ENCODE measurements around the gene MKX. TPM values are rescaled to one million over a fixed set of nuclear protein-coding genes. Genes with fewer than 3 reads are reported as not detected.
"Not testable (repeated sequence)": the region's sequence is repeated elsewhere in the genome, so short reads cannot be mapped to it uniquely, and the experiment has no call there.

Gene MKX
- total RNA-seq, 1 donor from 2014 or later = 4.0 TPM

DNA sequence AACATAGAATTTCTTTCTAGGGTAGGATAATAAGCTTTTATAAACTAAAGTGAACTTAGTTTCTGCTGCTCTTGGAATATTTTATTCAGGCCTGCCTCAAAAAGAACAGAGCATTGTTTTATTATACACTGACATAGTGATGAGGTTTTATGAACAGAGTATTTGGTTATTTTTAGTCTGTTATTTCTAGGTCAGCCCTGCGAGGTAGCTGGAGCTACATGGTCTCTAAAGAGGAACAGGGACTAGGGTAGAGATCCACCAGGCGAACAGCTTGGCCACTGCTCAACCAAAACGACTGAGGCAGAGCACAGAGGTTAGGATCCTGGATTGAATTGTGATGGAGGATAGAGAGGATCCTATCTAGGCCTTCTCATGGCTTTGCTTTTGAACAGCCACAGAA lies 53.0 kb downstream of the MKX start:
- no peak for DNase-seq

DNA sequence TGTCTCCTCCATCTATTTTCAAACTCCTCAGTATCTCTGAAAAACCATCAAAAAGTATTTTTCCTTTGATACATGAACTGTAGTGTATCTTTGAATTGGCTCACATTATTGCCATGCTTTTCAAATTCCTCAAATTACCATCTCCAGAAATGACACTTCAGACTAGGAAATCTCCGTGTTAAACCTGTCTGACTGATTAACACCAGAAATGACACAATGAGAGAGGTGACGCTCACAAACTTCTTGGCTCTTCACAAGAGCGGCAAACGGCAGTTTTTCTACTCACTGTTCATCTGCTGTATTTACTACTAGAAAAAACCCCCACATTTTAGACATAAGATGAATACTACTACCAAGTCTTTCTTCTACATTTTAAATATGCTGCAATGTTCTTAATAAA lies 56.6 kb downstream of the MKX start:
- no peak for DNase-seq

DNA sequence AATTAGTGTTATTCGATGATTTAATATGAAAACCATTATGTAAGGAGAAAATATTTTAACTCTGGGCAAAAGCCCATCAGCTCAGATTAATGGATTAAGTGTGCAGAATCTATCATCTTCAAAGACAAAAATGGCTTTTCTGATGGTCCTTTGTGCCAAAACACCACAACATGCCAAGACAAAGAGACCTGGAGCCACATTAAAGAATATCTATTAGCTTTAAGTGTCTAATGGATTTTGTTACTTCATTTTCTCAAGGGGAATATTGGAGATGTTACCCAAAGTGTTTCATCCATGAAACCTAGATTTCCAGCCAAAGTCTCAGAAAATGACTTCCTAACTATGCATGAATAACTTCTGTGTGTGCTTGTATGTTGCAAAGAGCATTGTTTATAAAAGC lies 57.3 kb downstream of the MKX start:
- DNase-seq = peak; percentile 68

DNA sequence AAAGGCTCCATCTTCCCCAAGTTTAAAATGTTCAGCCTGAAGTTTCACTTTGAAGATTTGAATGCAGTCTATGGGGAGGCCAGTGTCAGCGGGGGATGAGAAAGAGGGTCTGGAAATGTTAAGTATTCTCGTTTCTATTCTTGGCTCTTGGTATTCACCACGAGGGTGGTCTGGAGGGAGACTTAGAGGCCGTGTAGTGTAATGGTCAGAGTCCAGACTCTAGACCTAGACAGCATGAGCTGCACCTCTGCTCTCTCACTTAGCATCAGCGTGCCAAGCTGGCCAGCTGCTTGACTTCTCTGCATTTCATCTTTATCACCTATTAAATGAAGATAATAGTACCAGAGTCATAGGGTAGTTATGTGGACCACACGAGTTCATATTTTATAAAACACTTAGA lies 57.9 kb downstream of the MKX start:
- DNase-seq = no peak

DNA sequence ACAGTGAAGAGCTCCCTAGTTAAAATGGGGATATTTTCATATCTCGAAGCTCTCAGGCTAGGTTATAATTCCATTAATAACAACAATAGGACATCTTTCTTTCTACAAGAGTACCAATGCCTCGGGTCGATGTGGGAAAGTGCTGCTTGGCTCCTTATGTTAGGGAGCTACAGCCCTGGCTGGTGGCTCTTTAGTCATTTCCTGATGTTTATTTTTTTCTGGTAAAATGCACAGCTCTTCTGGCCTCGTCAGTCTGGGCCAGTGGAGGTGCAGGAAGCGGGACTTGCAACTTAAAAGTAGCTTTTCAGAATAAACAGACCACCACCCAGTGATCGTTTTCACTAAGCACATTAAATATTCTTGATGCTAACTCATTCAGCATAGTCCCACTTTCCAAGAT lies 58.3 kb downstream of the MKX start:
- DNase-seq = peak; percentile 17

DNA sequence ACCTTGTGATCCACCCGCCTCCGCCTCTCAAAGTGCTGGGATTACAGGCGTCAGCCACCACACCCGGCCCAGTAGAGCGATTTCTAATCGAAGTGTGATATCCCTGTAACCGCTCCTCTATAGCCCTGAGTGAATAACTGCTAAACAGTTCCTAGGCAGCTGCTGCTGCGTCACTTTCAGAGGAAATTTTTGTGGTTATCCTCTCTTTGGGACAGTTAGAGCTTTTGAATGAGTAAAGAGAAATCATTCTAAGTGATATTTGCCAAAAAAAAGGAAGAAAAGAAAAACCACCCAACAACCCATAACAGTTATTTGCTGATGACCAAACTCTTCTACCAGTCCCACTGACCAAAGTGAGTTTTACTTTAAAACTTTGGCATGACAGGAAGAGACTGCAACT lies 59.9 kb downstream of the MKX start:
- DNase-seq = no peak

DNA sequence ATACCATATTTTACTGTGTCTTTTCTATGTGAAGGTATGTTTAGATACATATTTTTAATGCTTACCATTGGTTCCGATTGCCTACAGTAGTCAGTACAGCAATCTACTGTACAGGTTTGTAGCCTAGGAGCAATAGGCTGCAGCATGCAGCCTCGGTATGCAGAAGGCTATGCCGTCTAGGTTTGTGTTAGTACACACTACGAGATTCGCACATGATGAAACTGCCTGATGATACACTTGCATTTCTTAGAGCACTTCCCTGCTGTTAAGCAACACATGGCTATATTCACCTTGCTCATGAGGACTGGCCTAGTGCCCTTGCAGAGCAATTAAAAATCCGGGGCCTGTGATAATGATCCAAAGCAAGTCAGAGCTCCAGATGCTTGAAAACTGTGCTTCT lies 62.4 kb downstream of the MKX start:
- no peak for DNase-seq

DNA sequence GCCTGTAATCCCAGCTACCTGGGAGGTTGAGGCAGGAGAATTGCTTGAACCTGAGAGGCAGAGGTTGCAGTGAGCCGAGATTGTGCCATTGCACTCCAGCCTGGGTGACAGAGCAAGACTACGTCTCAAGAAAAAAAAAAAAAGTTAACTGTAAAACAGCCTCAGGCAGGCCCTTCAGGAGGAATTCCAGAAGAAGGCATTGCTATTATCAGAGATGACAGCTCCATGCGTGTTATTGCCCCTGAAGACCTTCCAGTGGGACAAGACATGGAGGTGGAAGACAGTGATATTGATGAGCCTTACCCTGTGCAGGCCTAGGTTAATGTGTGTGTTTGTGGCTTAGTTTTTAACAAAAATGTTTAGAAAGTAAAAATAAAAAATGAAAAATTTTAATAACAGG lies 63.8 kb downstream of the MKX start:
- not testable (repeated sequence) for DNase-seq

DNA sequence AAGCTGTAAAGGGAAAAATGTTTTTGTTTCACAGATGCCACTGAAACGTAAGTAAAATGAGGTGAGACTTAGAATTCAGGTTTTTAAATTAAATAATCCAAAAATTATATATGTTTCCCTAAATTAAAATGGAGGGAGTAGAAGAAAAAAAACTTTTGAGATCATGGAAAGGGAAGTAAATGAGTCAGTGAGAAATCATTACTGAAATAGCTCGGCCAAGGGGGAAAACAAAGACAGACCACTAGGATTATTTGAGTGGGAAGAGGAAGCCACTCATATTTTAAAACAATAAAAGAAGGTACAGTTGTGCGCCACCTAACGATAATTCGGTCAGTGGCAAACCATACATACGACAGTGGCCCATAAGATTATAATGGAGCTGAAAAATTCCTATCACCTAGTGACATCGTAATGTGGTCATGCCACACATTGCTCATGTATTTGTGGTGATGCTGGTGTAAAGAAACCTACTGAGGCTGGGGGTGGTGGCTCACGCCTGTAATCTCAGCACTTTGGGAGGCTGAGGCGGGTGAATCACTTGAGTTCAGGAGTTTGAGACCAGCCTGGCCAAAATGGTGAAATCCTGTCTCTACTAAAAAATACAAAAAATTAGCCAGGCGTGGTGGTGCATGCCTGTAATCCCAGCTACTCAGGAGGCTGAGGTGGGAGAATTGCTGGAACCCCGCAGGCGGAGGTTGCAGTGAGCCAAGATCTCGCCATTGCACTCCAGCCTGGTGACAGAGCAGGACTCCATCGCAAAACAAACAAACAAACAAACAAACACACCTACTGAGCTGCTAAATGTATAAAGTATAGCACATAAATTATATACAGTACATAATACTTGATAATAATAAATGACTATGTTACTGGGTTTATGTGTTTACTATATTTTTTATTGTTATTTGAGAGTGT lies 64.7 kb downstream of the MKX start:
- DNase-seq = no peak

DNA sequence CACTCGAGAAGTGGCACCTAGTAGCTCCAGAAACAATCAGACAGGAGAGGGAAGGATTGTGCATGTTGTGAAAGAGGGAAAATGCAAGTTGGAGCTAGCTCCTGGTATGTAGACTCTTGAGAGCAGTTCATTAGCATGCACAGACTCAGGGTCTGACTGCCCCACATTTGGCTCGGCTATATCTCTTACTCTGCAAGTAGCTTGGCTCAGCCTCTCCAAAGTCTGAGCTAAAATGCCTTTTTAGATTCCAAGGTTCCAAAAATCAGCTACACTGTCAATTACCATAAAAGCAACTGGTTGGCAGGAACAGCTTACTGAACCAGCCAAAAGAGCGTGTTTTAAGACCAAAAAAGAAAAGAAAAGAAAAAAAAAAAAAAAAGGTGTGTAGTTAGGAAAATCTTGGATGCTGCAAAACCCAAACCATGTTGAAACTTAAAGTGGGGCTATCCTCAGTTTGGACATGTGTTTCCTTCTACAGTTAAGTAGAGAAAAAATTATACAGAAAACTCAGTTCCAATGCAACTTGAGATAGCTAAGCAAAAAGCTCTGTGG lies 65.5 kb downstream of the MKX start:
- peak; percentile 85 for DNase-seq

DNA sequence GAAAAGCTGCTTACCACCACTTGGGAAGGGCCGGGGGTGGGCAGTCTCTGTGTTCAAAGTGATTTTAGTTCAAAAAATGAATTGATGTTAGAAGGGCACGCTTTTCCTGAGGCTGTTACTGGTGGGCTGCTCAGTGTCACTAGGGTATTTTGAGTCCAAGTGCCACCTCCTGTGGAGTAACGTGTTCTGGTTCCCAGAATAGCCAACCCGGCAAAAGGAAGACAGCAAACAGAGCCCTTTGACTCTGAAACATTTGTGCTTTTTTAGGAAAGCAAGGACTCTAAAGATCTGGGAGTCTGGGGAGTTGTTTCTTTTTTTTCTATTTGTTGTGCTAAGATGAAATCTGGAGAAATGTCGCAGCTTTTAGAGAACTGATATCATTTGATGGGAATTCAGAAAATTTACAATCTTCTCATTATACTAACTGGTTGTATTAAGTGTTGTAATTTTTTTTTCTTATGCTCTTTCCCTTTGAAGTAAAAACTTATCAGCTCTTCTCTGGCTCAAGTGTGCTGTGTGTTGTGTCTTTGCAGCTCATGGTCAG lies 66.2 kb downstream of the MKX start:
- DNase-seq = no peak

DNA sequence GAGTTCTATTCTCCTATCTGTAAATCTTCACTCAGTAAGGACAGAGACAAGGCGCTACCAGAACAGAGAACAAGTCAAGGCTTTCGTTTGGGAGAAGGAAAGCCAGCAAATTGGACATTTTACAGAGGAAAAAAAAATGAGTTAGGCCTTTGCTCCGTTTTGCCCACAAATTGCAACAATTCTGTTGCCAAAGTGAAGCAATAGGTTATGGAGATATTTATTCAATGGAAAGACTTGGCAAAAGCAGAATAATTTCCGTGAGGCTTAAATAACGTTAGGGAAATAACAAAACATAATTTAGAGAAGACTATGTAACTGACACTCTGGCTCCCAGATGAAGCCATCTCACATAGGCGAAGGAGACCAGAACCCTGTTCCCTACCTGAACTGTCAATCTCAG lies 67.5 kb downstream of the MKX start:
- DNase-seq = no peak

DNA sequence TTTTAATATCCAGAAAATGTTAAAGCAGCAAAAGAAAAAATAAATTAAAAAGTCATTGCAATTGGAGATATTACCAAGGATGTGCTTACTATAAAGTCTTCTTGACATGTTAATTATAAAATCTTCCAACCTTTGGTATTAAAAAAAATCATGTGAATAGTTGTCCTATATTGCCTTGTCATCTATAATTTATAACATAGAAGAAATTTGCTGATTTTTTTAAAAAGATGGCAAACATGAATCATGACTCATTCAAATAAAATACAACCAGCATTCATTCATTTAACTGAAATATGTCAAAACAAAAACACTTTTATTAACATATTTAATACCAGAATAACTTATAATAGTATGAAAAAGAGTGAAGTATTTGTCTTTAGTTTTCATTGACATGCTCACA lies 72.6 kb downstream of the MKX start:
- no peak for DNase-seq

DNA sequence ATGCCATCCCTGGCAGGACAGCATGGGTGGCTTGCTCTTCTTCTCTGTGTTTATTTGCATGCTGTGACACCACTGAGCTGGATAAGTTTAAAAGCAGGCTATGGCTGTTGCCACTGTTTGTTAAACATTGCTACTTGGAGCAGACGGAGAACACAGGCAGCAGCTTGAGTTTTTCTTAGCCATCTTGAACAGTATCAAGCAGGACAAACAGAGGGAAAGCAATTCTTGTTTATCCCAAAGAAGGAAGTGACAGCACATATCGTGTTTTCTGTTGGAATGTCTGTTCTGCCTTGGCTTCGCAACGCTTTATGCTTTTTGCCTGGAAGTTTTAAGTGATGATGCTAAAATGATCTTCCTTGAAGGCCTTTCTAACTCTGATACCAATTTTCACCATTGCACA lies 73.8 kb downstream of the MKX start:
- DNase-seq = no peak

DNA sequence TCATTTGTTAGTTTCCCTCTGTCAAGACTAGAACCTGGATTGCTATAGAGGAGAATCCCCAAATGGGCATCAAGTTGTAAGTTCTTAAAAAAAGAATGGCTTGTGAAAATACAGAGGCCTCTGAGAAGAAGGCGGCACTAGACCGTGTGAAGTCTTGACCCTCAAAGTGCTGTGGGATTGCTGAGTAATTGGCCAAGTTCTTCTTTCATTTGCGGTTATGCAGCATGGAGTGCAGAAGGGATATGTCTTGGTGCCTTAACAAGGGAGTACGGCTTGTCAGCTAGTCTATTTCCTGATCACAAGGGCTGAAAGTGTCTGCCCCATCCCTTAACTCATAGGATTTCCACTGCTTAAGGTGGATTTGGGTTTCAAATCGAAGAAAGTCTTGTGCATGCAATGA lies 81.2 kb downstream of the MKX start:
- DNase-seq = no peak

DNA sequence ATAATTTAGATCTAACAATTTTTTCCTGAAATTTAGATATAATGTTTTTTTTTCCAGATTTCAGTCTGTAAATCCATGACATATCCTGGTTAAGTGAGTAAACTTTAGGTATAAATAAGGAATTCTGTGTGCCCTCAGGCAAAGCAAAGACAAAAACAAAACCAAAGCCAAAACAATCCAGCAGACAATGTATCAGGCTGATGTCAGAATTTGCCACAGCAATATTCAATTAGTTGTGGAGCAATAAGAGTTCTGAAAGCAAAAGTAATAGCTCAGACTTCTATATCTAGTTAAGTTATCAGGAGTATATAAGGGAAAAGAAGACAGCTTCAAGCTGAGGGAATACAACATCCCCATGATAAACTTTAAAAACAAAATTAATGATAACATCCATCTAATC lies 82.0 kb downstream of the MKX start:
- DNase-seq = no peak

DNA sequence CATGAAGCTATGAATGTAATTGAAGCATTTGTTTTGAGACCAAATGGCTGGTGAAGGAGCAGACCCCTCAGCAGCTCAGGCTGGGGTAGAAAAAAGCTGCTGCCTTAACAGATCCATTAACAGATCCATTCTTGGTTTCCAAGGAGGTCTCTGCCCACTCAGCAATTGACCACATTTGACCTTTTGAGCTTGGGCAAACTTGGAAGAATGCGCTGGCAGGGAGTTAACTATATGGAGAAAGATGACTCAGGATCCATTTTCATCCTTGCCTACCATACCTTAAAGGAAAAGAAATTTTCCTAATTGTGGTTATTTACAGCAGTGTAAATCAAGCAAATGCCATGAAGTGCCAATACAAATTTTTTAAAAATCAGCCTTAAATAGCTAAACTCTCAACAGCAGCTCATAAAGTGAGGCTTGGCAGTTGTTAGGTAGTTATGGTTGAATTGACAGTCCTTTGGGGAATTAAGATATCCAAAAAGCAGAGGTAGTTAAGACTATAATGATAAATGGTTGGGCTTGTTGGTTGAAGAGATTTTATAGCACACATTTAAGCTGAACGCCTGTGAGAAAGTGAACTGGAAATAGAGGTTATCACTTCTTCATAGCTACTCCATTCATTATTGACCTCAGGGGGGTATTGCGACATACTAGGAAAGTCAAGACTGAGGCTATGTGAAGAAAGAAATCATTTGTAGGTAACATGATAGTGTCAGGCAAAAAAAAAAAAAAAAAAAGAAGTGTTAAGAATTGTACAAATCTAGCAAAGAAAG lies 83.9 kb downstream of the MKX start:
- no peak for DNase-seq

DNA sequence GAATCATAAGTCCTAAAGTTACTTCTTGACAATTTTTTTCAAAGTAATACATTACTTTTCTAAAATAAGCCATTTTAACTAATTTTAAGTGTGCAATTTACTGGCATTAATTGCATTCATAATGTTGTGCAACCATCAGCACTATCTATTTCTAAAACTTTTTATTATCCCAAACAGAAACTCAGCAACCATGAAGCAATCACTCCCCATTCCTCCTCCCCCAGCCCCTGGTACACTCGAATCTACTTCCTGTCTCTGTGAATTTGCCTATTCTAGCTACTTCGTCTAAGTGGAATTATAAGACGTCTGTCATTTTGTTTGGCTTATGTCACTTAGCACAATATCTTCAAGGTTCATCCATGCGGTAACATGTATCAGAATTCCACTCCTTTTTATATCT lies 84.9 kb downstream of the MKX start:
- no peak for DNase-seq

DNA sequence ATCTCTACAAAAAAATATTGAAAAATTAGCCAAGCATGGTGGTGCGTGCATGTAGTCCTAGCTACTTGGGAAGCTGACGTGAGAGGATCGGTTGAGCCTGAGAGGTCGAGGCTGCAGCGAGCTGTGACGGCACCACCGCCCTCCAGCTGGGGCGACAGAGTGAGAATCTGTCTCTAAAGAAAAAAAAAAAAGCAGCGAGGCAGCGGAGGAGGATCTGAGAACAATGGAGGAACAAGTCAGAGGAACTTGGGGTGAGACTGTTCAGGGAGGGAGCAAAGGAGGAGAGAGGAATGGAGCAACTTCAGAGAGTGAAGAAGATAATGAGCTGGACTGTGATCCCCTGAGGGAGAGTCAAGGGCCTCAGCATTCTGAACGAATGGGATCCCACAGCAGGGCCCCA lies 85.4 kb downstream of the MKX start:
- no peak for DNase-seq

DNA sequence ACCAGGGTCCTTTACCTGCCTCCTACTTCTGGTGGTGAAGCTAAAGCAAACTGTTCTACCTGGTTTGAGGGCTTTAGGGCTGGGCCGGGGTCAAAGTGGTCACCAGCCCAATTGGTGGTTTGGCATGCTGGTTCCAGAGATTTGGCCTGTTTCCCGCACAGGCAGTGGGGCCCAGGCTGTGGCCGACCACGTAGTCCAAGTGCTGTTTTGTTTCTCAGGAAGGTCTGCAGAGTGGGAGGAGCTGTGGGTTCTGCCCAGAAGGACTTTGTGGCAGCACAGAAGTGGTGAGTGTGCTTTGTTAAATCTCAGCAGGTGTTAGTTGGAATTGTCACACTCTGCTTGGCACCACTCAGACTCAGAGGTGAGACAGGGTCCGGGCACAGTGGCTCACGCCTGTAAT lies 85.8 kb downstream of the MKX start:
- no peak for DNase-seq

DNA sequence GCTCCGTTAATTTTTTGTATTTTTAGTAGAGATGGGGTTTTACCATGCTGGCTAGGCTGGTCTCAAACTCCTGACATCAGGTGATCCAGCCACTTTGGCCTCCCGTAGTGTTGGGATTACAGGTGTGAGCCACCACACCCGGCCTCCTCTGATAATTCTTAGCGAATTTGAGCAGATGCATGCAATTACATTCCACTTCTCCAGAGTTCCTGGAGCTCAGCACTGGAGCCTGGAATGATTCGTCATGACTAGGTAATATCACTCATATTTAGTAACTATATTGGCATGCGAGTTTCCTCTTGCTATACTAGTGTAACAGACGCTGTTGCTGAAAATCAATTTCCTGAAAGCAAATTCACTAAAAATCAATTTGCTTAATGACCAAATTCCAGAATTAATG lies 86.8 kb downstream of the MKX start:
- no peak for DNase-seq

DNA sequence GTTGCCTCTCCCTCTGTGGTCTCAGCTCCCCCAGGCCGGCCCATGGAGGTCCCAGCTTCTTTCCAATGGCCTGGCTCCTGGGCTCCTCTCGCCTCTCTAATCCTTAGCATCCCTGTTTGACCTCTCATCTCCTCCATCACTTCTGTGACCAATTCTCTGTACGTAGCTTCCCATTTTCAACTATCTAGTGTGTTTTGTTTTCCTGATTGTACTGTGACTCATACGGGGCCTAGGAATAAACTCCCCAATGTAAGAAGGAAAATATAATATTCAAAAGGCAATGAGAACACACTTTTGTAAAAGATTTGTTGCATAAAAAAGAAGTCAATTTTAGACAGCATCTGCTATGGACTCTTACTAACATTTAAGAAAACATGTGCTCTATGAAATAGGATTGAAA lies 90.3 kb downstream of the MKX start:
- DNase-seq = no peak

DNA sequence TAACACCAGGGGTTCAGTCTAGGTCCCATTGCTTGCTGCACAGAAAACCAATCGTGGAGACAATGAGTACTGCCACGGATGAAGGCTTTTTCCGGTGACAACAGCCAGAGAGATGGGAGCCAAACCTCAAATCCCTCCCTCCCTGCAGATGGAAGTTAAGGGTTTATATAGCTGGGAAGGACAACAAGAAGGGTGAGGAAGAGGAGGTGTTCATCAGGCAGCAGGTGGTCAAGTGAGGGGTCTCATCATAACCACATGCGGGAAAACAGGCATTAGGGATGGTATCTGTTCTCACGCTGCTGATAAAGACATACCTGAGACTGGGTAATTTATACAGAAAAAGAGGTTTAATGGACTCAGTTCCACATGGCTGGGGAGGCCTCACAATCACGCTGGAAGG lies 91.3 kb downstream of the MKX start:
- no peak for DNase-seq

Data from skin of body (tissue), 2 donors.